ENCODE data around the gene FMN1.
"Not testable (repeated sequence)": the region's sequence is repeated elsewhere in the genome, so short reads cannot be mapped to it uniquely, and the experiment has no call there.

Gene FMN1

DNA sequence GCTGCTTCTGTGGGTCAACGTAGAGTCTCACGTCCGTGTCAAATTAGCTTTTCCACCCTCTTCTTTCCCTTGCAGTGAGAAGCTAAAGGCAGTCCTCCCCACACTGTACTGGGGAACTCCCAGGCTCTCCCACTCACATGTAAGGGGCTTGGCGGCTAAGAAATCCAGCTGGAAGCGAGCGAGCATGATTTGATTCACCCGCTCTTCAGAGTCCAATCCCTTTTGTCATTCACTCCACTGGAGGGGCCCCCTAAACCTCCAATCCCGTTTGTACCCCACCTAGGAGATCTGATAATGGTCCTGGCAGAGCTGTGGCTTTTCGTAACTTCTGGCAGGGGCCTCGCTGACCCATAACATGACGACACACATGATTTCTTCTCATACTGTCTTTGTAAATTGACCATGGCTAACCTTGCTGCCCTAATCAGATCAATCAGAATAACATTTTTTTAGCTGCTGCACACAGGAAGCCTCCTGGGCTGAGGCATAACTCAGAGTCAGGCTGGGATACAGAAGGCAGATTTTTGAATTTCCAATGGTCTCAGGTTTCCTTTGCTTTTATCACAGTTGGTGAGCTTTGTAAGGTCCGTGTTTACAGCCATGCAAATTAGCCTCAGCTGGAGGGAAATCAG lies 241.5 kb downstream of the FMN1 start:
- Histone ChIP-seq H3K27ac (ENCODE audit: low read length) (no peak overlapping the region), H3K9ac (ENCODE audit: low read length) (no peak overlapping the region), H3K36me3 (ENCODE audit: control insufficient read depth, low read depth, low read length) (no peaks in the 10 kb centered on the region), H3K27me3 (ENCODE audit: control insufficient read depth, insufficient read depth, low read length) (no peaks in the 10 kb centered on the region), H3K4me3 (ENCODE audit: low read length) (peak overlapping the region; percentile 48), H3K9me3 (ENCODE audit: control insufficient read depth, low read depth, low read length) (no peaks in the 10 kb centered on the region), H3K4me1 (ENCODE audit: control insufficient read depth, low read depth, low read length) (peaks cover 20% of the 10 kb centered on the region)

DNA sequence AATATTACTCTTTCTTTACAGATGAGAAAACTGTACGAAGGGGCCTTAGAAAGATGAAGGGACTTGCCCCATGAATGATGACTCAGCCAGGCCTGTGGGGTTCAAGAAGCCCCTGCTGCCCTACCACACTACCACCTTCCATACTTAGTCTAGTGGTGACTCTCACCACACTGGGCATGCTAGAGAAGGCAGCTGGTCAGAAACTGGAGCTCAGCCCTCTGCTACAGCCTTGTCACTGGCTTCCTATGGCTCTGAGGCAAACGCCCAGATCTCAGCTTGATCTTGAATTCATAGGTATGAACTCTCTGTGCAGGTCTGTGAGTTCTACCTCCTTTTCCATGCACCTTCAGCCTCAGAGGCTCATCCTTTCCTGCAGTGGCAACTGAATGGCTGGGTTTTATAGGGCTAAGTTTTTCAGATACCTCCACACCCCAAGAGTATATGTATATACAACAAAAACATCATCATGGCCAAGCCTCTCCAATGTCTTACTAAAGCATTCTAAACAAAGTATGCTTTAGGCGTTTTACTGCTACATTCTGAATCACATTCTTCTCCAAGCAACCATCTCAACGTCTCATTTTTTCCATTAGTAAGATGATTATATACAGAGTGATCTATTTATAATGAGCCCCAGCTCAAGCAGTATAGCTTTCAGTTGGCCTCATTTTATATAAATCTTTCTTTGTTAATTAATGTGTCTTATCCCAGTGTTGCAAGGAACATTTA lies 242.6 kb downstream of the FMN1 start:
- Histone ChIP-seq H3K4me3 (ENCODE audit: low read length) (no peak overlapping the region), H3K9ac (ENCODE audit: low read length) (no peak overlapping the region), H3K36me3 (ENCODE audit: control insufficient read depth, low read depth, low read length) (no peaks in the 10 kb centered on the region), H3K9me3 (ENCODE audit: control insufficient read depth, low read depth, low read length) (no peaks in the 10 kb centered on the region), H3K4me1 (ENCODE audit: control insufficient read depth, low read depth, low read length) (peaks cover 20% of the 10 kb centered on the region), H3K27me3 (ENCODE audit: control insufficient read depth, insufficient read depth, low read length) (no peaks in the 10 kb centered on the region), H3K27ac (ENCODE audit: low read length) (no peak overlapping the region)

- H3K9ac ChIP-seq (ENCODE audit: low read length); H3K4me3 ChIP-seq (ENCODE audit: low read length); H3K27me3 ChIP-seq (ENCODE audit: control insufficient read depth, insufficient read depth, low read length); H3K27ac ChIP-seq (ENCODE audit: low read length); H3K9me3 ChIP-seq (ENCODE audit: control insufficient read depth, low read depth, low read length); H3K36me3 ChIP-seq (ENCODE audit: control insufficient read depth, low read depth, low read length): not testable (repeated sequence)
- H3K4me1 ChIP-seq (ENCODE audit: control insufficient read depth, low read depth, low read length) = peaks cover 20% of the 10 kb centered on the region
These were observed 244.5 kb downstream of the FMN1 start for GRCh38 chr15:32950051-32950450.

DNA sequence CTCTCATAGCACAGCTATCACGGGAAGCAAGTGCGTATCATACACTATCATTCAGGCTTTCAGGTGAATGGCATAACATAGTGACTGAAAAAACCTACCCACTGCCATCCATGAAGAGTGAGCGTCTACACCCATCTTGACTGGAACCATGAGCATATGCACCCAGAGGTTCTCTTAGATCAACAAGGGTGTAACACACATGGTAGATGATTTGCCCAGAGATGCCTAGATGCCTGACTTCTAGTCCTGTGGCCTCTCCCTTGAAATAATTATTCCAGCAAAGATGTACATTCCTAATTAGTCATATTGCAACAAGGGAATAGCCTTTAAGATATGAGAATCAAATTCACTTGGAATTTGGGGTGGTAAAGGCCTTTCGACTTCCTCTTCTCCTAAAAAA lies 248.3 kb downstream of the FMN1 start:
- Histone ChIP-seq H3K36me3 (ENCODE audit: control insufficient read depth, low read depth, low read length) (no peaks in the 10 kb centered on the region), H3K4me1 (ENCODE audit: control insufficient read depth, low read depth, low read length) (no peaks in the 10 kb centered on the region), H3K9ac (ENCODE audit: low read length) (no peak overlapping the region), H3K27me3 (ENCODE audit: control insufficient read depth, insufficient read depth, low read length) (no peaks in the 10 kb centered on the region), H3K27ac (ENCODE audit: low read length) (no peak overlapping the region), H3K9me3 (ENCODE audit: control insufficient read depth, low read depth, low read length) (no peaks in the 10 kb centered on the region), H3K4me3 (ENCODE audit: low read length) (no peak overlapping the region)

DNA sequence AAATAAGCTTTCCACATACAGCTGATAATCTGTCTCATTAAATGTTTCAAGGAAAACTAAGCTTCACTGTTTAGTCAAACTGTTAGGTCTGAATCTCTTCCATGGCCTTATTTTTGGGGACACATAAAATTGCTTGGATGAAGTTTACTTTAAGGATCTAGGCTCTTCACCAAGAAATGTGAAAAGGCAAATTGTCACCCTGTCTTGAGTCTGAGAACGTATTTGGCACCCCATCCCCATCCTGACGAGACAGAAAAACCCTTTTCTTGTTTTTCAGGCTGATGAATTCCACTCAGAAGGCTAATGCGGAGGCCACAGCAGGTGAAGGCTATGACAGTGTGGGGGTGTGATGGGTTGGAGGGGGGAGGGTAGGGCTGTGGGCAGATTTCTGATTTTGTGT lies 250.1 kb downstream of the FMN1 start:
- H3K9ac ChIP-seq (ENCODE audit: low read length) = no peak overlapping the region
- no peak overlapping the region for H3K4me3 ChIP-seq (ENCODE audit: low read length)
- H3K9me3 ChIP-seq (ENCODE audit: control insufficient read depth, low read depth, low read length) = no peaks in the 10 kb centered on the region
- no peaks in the 10 kb centered on the region for H3K36me3 ChIP-seq (ENCODE audit: control insufficient read depth, low read depth, low read length)
- H3K27ac ChIP-seq (ENCODE audit: low read length) = no peak overlapping the region
- H3K4me1 ChIP-seq (ENCODE audit: control insufficient read depth, low read depth, low read length) = no peaks in the 10 kb centered on the region
- H3K27me3 ChIP-seq (ENCODE audit: control insufficient read depth, insufficient read depth, low read length) = no peaks in the 10 kb centered on the region

- Histone ChIP-seq H3K9ac (ENCODE audit: low read length) (no peak overlapping the region), H3K36me3 (ENCODE audit: control insufficient read depth, low read depth, low read length) (no peaks in the 10 kb centered on the region), H3K27ac (ENCODE audit: low read length) (no peak overlapping the region), H3K9me3 (ENCODE audit: control insufficient read depth, low read depth, low read length) (no peaks in the 10 kb centered on the region), H3K27me3 (ENCODE audit: control insufficient read depth, insufficient read depth, low read length) (no peaks in the 10 kb centered on the region), H3K4me3 (ENCODE audit: low read length) (no peak overlapping the region), H3K4me1 (ENCODE audit: control insufficient read depth, low read depth, low read length) (no peaks in the 10 kb centered on the region)
These were observed 250.8 kb downstream of the FMN1 start for GRCh38 chr15:32943711-32944110.

- no peak overlapping the region for H3K27ac ChIP-seq (ENCODE audit: low read length)
- no peaks in the 10 kb centered on the region for H3K36me3 ChIP-seq (ENCODE audit: control insufficient read depth, low read depth, low read length)
- no peaks in the 10 kb centered on the region for H3K9me3 ChIP-seq (ENCODE audit: control insufficient read depth, low read depth, low read length)
- no peak overlapping the region for H3K4me3 ChIP-seq (ENCODE audit: low read length)
- no peak overlapping the region for H3K9ac ChIP-seq (ENCODE audit: low read length)
- H3K4me1 ChIP-seq (ENCODE audit: control insufficient read depth, low read depth, low read length) = no peaks in the 10 kb centered on the region
- no peaks in the 10 kb centered on the region for H3K27me3 ChIP-seq (ENCODE audit: control insufficient read depth, insufficient read depth, low read length)
These were observed 252.1 kb downstream of the FMN1 start for GRCh38 chr15:32942401-32942841.

DNA sequence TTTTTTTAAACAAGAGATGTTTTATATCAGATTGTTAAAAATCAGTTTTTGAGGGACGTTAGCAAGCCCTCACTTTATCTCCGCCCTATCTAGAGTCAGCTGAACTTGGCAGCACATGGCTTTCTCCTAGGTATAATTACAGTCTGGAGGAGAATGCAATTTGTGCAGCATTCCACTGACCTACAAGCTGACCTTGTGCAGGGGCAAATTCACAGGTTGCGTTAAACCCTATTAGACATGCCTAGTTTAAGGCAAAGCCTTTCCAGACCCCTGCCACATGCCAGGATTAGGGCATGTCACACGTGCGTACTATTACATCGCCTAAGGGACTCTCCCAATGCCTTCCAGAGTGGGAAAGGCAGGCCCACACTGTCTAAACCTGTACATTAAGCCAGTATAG lies 252.7 kb downstream of the FMN1 start:
- H3K27ac ChIP-seq (ENCODE audit: low read length) = no peak overlapping the region
- H3K9ac ChIP-seq (ENCODE audit: low read length) = no peak overlapping the region
- no peaks in the 10 kb centered on the region for H3K9me3 ChIP-seq (ENCODE audit: control insufficient read depth, low read depth, low read length)
- no peaks in the 10 kb centered on the region for H3K36me3 ChIP-seq (ENCODE audit: control insufficient read depth, low read depth, low read length)
- no peak overlapping the region for H3K4me3 ChIP-seq (ENCODE audit: low read length)
- no peaks in the 10 kb centered on the region for H3K4me1 ChIP-seq (ENCODE audit: control insufficient read depth, low read depth, low read length)
- no peaks in the 10 kb centered on the region for H3K27me3 ChIP-seq (ENCODE audit: control insufficient read depth, insufficient read depth, low read length)

GRCh38 chr15:32936976-32937375 lies 257.5 kb downstream of the FMN1 start:
- H3K36me3 ChIP-seq (ENCODE audit: control insufficient read depth, low read depth, low read length) = no peaks in the 10 kb centered on the region
- no peak overlapping the region for H3K9ac ChIP-seq (ENCODE audit: low read length)
- no peaks in the 10 kb centered on the region for H3K27me3 ChIP-seq (ENCODE audit: control insufficient read depth, insufficient read depth, low read length)
- H3K27ac ChIP-seq (ENCODE audit: low read length) = no peak overlapping the region
- H3K9me3 ChIP-seq (ENCODE audit: control insufficient read depth, low read depth, low read length) = no peaks in the 10 kb centered on the region
- no peaks in the 10 kb centered on the region for H3K4me1 ChIP-seq (ENCODE audit: control insufficient read depth, low read depth, low read length)
- no peak overlapping the region for H3K4me3 ChIP-seq (ENCODE audit: low read length)

- H3K9ac ChIP-seq (ENCODE audit: low read length) = no peak overlapping the region
- H3K27ac ChIP-seq (ENCODE audit: low read length) = no peak overlapping the region
- H3K27me3 ChIP-seq (ENCODE audit: control insufficient read depth, insufficient read depth, low read length) = no peaks in the 10 kb centered on the region
- no peaks in the 10 kb centered on the region for H3K9me3 ChIP-seq (ENCODE audit: control insufficient read depth, low read depth, low read length)
- H3K4me3 ChIP-seq (ENCODE audit: low read length) = no peak overlapping the region
- H3K4me1 ChIP-seq (ENCODE audit: control insufficient read depth, low read depth, low read length) = no peaks in the 10 kb centered on the region
- no peaks in the 10 kb centered on the region for H3K36me3 ChIP-seq (ENCODE audit: control insufficient read depth, low read depth, low read length)
These were observed 258.1 kb downstream of the FMN1 start for GRCh38 chr15:32936283-32936918.

GRCh38 chr15:32935139-32935538 lies 259.4 kb downstream of the FMN1 start:
- H3K9ac ChIP-seq (ENCODE audit: low read length) = no peak overlapping the region
- no peaks in the 10 kb centered on the region for H3K36me3 ChIP-seq (ENCODE audit: control insufficient read depth, low read depth, low read length)
- H3K27ac ChIP-seq (ENCODE audit: low read length) = no peak overlapping the region
- H3K27me3 ChIP-seq (ENCODE audit: control insufficient read depth, insufficient read depth, low read length) = no peaks in the 10 kb centered on the region
- no peaks in the 10 kb centered on the region for H3K9me3 ChIP-seq (ENCODE audit: control insufficient read depth, low read depth, low read length)
- no peak overlapping the region for H3K4me3 ChIP-seq (ENCODE audit: low read length)
- H3K4me1 ChIP-seq (ENCODE audit: control insufficient read depth, low read depth, low read length) = no peaks in the 10 kb centered on the region

DNA sequence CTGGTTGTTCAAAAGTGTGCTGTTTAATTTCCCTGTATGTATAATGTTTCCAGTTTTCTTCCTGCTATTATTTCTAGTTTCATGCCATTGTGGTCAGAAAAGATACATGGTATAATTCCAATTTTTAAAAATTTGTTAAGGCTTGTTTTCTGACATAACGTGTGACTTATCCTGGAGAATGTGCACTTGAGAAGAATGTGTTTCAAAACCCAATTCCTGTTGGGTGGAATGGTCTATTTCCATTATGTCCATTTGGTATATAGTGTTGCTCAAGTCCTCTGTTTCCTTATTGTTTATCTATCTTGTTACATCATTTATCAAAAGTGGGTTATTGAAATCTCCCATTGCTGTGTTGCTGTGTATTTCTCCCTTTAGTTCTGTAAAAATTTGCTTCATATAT lies 261.3 kb downstream of the FMN1 start:
- H3K27ac ChIP-seq (ENCODE audit: low read length) = no peak overlapping the region
- H3K9ac ChIP-seq (ENCODE audit: low read length) = no peak overlapping the region
- H3K27me3 ChIP-seq (ENCODE audit: control insufficient read depth, insufficient read depth, low read length) = no peaks in the 10 kb centered on the region
- no peaks in the 10 kb centered on the region for H3K4me1 ChIP-seq (ENCODE audit: control insufficient read depth, low read depth, low read length)
- no peaks in the 10 kb centered on the region for H3K36me3 ChIP-seq (ENCODE audit: control insufficient read depth, low read depth, low read length)
- H3K9me3 ChIP-seq (ENCODE audit: control insufficient read depth, low read depth, low read length) = no peaks in the 10 kb centered on the region
- no peak overlapping the region for H3K4me3 ChIP-seq (ENCODE audit: low read length)

Measured in iPS-18a (cell line).